ENCODE results near the gene ADGRD2.

The ADGRD2 gene

DNA sequence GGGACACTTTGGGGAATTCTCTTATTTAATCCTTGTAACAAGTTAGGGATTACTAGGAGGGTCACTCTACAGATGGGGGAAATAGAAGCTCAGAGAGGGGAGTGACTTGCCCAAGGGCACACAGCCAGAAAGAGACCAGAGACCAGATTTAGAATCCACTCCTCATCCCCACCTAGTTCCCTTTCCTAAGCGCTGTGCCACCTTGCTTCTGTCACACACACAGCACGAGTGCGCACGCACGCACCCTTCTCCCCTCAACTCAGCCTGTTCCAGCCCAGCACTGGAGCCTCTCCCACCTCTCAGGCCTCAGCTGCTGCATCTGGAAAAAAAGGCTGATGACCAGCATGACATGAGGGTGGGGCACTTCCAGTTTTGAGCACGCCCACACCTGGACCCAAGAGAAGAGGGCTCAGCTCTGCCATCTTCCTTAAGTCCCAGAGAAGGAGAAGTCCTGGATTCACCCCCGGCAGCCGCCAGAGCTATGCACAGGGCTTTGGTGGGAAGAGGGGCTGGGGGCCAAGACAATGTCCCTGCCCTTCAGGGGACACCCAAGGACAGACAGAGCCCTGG is 38.5 kb downstream of the ADGRD2 start:
- no peak overlapping the region for H3K4me3 ChIP-seq (ENCODE audit: low read length)
- no peak overlapping the region for H3K9ac ChIP-seq (ENCODE audit: low read length)
- TF ChIP-seq EZH2phosphoT487 (IDR thresholded peaks at IDR 0.05; ENCODE audit: low read depth): no peak
- TF ChIP-seq, protein P1, sequence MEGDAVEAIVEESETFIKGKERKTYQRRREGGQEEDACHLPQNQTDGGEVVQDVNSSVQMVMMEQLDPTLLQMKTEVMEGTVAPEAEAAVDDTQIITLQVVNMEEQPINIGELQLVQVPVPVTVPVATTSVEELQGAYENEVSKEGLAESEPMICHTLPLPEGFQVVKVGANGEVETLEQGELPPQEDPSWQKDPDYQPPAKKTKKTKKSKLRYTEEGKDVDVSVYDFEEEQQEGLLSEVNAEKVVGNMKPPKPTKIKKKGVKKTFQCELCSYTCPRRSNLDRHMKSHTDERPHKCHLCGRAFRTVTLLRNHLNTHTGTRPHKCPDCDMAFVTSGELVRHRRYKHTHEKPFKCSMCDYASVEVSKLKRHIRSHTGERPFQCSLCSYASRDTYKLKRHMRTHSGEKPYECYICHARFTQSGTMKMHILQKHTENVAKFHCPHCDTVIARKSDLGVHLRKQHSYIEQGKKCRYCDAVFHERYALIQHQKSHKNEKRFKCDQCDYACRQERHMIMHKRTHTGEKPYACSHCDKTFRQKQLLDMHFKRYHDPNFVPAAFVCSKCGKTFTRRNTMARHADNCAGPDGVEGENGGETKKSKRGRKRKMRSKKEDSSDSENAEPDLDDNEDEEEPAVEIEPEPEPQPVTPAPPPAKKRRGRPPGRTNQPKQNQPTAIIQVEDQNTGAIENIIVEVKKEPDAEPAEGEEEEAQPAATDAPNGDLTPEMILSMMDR (IDR thresholded peaks at IDR 0.05; ENCODE audit: low read depth, low read length): no peak
- H4K20me1 ChIP-seq (ENCODE audit: insufficient read depth, low read length): no peaks in the 10 kb centered on the region
- no peak overlapping the region for H2AFZ ChIP-seq (ENCODE audit: low read depth, low read length)
- no peak overlapping the region for H3K4me2 ChIP-seq (ENCODE audit: low read length)
- H3K27ac ChIP-seq (ENCODE audit: low read length): no peak overlapping the region
- H3K79me2 ChIP-seq (ENCODE audit: low read length): no peaks in the 10 kb centered on the region
- no peaks in the 10 kb centered on the region for H3K4me1 ChIP-seq (ENCODE audit: low read length)
- H3K36me3 ChIP-seq (replicated peaks; ENCODE audit: low read depth, low read length): no peaks in the 10 kb centered on the region
- peaks cover 3% of the 10 kb centered on the region; the same call in 1 of the 2 replicates for H3K27me3 ChIP-seq (ENCODE audit: low read depth, low read length)
- no peaks in the 10 kb centered on the region for H3K9me3 ChIP-seq (ENCODE audit: insufficient read depth, low read length)

DNA sequence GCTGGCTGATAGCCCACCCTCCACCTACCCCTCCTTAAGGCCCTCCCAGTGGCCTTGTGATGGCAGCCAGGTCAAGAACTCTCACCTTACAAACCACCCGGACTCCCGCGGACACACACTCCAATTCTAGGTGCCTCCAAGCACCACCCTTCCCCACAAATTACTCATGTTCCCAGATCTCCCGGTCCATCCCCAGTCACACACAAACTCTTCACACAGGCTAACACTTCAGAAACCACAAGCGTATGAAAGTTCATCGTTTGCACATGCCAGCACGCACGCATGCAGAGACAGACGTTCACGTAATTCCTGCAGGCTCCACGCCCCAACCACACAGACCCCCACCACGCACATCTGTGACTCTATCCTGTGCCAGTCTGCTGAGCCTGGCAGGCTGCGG is 39.0 kb downstream of the ADGRD2 start:
- Histone ChIP-seq H3K79me2 (ENCODE audit: low read length) (no peaks in the 10 kb centered on the region), H2AFZ (ENCODE audit: low read depth, low read length) (no peak overlapping the region), H3K36me3 (replicated peaks; ENCODE audit: low read depth, low read length) (no peaks in the 10 kb centered on the region), H3K27ac (ENCODE audit: low read length) (no peak overlapping the region), H3K4me1 (ENCODE audit: low read length) (no peaks in the 10 kb centered on the region), H3K4me3 (ENCODE audit: low read length) (no peak overlapping the region), H3K4me2 (ENCODE audit: low read length) (no peak overlapping the region), H3K9ac (ENCODE audit: low read length) (no peak overlapping the region), H3K27me3 (ENCODE audit: low read depth, low read length) (peaks cover 3% of the 10 kb centered on the region; the same call in 1 of the 2 replicates), H3K9me3 (ENCODE audit: insufficient read depth, low read length) (no peaks in the 10 kb centered on the region), H4K20me1 (ENCODE audit: insufficient read depth, low read length) (no peaks in the 10 kb centered on the region)
- TF ChIP-seq EZH2phosphoT487 (IDR thresholded peaks at IDR 0.05; ENCODE audit: low read depth): no peak
- TF ChIP-seq, protein P1 (IDR thresholded peaks at IDR 0.05; ENCODE audit: low read depth, low read length): no peak

DNA sequence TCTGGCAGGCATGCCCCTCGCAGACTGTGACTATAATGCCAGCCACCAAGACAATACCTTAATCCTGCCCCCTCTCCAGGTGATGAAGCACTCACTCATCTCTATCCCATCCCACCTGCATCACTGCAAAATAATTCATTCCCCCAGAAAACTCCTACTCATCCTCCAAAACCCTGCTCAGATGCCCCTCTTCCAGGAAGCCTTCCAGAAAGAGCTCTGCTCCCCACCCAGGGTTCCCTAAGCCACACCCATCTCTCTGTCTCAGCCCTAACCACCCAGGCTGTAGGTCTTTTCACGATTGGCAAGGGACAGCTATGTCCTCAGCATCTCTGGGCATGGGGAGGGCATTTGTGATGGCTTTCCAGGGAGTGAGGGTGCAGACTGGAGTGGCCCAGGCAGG is 39.8 kb downstream of the ADGRD2 start:
- TF ChIP-seq, protein P1 (IDR thresholded peaks at IDR 0.05; ENCODE audit: low read depth, low read length): no peak
- no peak for TF ChIP-seq EZH2phosphoT487 (IDR thresholded peaks at IDR 0.05; ENCODE audit: low read depth)
- Histone ChIP-seq H2AFZ (ENCODE audit: low read depth, low read length) (no peak overlapping the region), H4K20me1 (ENCODE audit: insufficient read depth, low read length) (no peaks in the 10 kb centered on the region), H3K4me1 (ENCODE audit: low read length) (no peaks in the 10 kb centered on the region), H3K4me2 (ENCODE audit: low read length) (no peak overlapping the region), H3K36me3 (replicated peaks; ENCODE audit: low read depth, low read length) (no peaks in the 10 kb centered on the region), H3K4me3 (ENCODE audit: low read length) (no peak overlapping the region), H3K9ac (ENCODE audit: low read length) (no peak overlapping the region), H3K9me3 (ENCODE audit: insufficient read depth, low read length) (no peaks in the 10 kb centered on the region), H3K27ac (ENCODE audit: low read length) (no peak overlapping the region), H3K27me3 (ENCODE audit: low read depth, low read length) (peaks cover 3% of the 10 kb centered on the region; the same call in 1 of the 2 replicates), H3K79me2 (ENCODE audit: low read length) (no peaks in the 10 kb centered on the region)

DNA sequence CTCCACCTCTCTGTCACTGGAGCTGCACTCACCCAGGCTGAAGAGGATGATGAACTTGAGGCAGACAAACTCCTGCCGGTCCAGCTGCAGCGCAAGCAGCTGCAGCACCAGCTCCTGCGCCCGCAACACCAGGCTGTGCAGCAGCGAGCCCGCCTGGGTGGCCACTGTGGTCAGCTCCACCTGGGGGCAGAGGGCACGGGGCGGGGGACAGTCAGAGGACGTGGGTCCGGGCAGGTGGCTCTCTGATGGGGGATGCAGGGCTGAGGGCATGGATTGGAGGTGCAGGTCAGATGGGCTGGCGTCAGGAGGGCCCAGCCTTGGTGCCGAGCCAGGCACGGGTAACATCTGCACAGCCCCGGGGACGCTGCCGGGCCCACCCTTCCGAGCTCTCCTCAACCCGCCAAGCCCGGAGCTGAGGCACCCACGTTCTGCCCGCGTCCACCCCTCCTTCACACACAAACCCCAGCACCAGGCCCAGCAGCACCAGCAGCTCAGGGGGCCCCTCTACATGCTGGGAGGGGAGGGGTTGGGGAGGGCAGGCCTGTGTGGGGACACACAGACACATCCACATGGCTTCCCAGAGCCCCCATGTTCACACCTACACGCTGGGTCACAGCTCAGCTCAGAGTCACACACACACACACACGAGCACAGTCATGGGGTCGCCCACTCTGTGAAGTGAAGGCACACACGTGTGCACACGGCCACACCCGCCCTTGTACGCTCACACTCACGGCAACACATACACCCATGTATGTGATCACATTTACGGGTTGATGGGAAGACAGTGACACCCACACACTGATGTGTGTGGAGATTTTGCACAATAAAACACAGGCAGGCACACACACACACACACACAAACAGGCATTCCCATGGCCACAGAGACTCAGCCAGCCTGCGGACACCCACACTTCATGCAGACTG is 41.1 kb downstream of the ADGRD2 start:
- H3K27me3 ChIP-seq (ENCODE audit: low read depth, low read length): peaks cover 3% of the 10 kb centered on the region; the same call in 1 of the 2 replicates
- TF ChIP-seq, protein P1 (IDR thresholded peaks at IDR 0.05; ENCODE audit: low read depth, low read length): no peak
- no peak for TF ChIP-seq EZH2phosphoT487 (IDR thresholded peaks at IDR 0.05; ENCODE audit: low read depth)
- H3K9me3 ChIP-seq (ENCODE audit: insufficient read depth, low read length): no peaks in the 10 kb centered on the region
- H3K36me3 ChIP-seq (replicated peaks; ENCODE audit: low read depth, low read length): no peaks in the 10 kb centered on the region
- H3K4me3 ChIP-seq (ENCODE audit: low read length): no peak overlapping the region
- no peak overlapping the region for H3K4me2 ChIP-seq (ENCODE audit: low read length)
- no peaks in the 10 kb centered on the region for H3K4me1 ChIP-seq (ENCODE audit: low read length)
- H4K20me1 ChIP-seq (ENCODE audit: insufficient read depth, low read length): no peaks in the 10 kb centered on the region
- H3K9ac ChIP-seq (ENCODE audit: low read length): no peak overlapping the region
- H3K27ac ChIP-seq (ENCODE audit: low read length): no peak overlapping the region
- H2AFZ ChIP-seq (ENCODE audit: low read depth, low read length): no peak overlapping the region
- H3K79me2 ChIP-seq (ENCODE audit: low read length): no peaks in the 10 kb centered on the region

Data from OCI-LY3 (cell line).